ENCODE measurements around the gene SLC6A8.

DNA sequence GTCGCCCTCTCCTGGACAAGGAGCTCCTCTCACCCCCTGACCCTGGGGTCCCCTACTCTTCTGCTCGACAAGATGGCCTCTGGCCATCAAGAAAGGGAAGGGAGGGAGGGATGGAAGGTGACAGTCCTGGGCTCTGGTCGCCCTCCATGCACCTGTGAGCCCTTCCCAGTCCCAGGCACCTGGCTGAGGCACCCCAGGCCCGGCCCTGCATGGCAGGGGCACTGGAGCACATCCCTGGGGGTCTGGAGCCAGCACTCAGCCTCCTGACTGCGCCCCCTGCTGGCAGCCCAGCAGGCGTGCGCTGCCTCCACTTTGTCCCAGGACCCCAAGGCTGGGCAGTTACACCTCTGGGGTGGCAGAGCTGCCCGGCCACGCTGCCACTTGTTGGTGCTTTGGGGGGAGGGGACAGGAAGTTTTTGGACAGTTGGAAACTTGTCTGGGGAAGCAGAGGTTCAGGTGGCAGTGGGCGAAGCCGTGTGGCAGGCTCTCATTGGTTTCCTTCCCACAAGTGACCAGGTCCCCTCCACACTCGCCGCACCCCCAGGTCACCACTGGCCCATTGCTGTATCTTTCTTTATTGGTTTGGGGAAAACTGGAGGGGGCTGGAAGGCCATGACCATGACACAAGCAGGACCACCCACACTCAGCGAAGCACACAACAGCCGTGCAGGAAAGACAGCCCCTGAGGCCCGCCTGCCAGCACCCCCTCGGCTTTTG lies 18.4 kb upstream of the SLC6A8 start:
- TF ChIP-seq NFRKB (IDR thresholded peaks at IDR 0.05) (no peak), SP1 (IDR thresholded peaks at IDR 0.05) (no peak), ZNF384 (IDR thresholded peaks at IDR 0.05) (no peak)

All from HEK293T (cell line).